MM.1S (cell line): ENCODE measurements around the gene NUP62.

Experiments
- DNase-seq: peaks from one replicate; pipeline ENCODE4 v3.0.0-alpha.2; 2015
- H2AFZ ChIP-seq: fragments of 300-600 bp; sonication (generic); 2 replicates; pipeline ENCODE4 v1.6.0; 2016; ENCODE audit warnings: antibody characterized with exemption, low read length
- H3F3A ChIP-seq: fragments of 300-600 bp; sonication (generic); 2 replicates; pipeline ENCODE4 v1.6.1; 2016; ENCODE audit warnings: mild to moderate bottlenecking, antibody characterized with exemption, low read length, moderate library complexity, mixed read lengths; ENCODE audit not compliant: insufficient read depth
- H3K27ac ChIP-seq: fragments of 300-600 bp; sonication (generic); 2 replicates; pipeline ENCODE4 v1.5.1; 2016; ENCODE audit warnings: mild to moderate bottlenecking, low read length
- H3K27me3 ChIP-seq: fragments of 300-600 bp; sonication (generic); replicated peaks from 2 replicates; pipeline ENCODE4 v1.6.0; 2016; ENCODE audit warnings: low read length; ENCODE audit not compliant: insufficient read depth
- H3K36me3 ChIP-seq: fragments of 300-600 bp; sonication (generic); replicated peaks from 2 replicates; pipeline ENCODE4 v1.6.1; 2016; ENCODE audit warnings: mild to moderate bottlenecking, low read length, mixed read lengths; ENCODE audit not compliant: insufficient read depth
- H3K4me1 ChIP-seq: fragments of 300-600 bp; sonication (generic); 2 replicates; pipeline ENCODE4 v1.6.1; 2016; ENCODE audit warnings: low read length, mixed read lengths
- H3K4me2 ChIP-seq: fragments of 300-600 bp; sonication (generic); 2 replicates; pipeline ENCODE4 v1.6.0; 2016; ENCODE audit warnings: low read depth, low read length
- H3K4me3 ChIP-seq: fragments of 300-600 bp; sonication (generic); 2 replicates; pipeline ENCODE4 v1.5.1; 2016; ENCODE audit warnings: low read length, mixed read lengths
- H3K79me2 ChIP-seq: fragments of 300-600 bp; sonication (generic); 2 replicates; pipeline ENCODE4 v1.6.1; 2016; ENCODE audit warnings: mixed run types, low read length, mixed read lengths
- H3K9ac ChIP-seq: fragments of 300-600 bp; sonication (generic); 2 replicates; pipeline ENCODE4 v1.6.1; 2016; ENCODE audit warnings: low read length, mixed read lengths
- H3K9me2 ChIP-seq: fragments of 300-600 bp; sonication (generic); replicated peaks from 2 replicates; pipeline ENCODE4 v1.6.1; 2016; ENCODE audit warnings: mild to moderate bottlenecking, low read length, mixed read lengths; ENCODE audit not compliant: insufficient read depth
- H3K9me3 ChIP-seq: fragments of 300-600 bp; sonication (generic); replicated peaks from 2 replicates; pipeline ENCODE4 v1.6.1; 2016; ENCODE audit warnings: mild to moderate bottlenecking, low read length, mixed read lengths; ENCODE audit not compliant: insufficient read depth
- H4K20me1 ChIP-seq: fragments of 300-600 bp; sonication (generic); 2 replicates; pipeline ENCODE4 v1.6.1; 2016; ENCODE audit warnings: mild to moderate bottlenecking, low read length, moderate library complexity, mixed read lengths; ENCODE audit not compliant: insufficient read depth
- EZH2 ChIP-seq: fragments of 300-600 bp; sonication (generic); optimal IDR thresholded peaks from 2 replicates; pipeline ENCODE3; 2017; ENCODE audit warnings: low read depth, mild to moderate bottlenecking, antibody characterized with exemption, low read length, mixed read lengths
- EZH2phosphoT487 ChIP-seq: fragments of 300-600 bp; sonication (generic); IDR thresholded peaks from 2 replicates; pipeline ENCODE4 v1.6.1; 2018; ENCODE audit warnings: antibody characterized with exemption, low read length
- TF ChIP-seq, protein P1 (sequence below): fragments of 300-600 bp; sonication (generic); IDR thresholded peaks from 2 replicates; pipeline ENCODE4 v1.5.1; 2016; ENCODE audit warnings: antibody characterized with exemption, low read length, mixed read lengths

The NUP62 gene

DNA sequence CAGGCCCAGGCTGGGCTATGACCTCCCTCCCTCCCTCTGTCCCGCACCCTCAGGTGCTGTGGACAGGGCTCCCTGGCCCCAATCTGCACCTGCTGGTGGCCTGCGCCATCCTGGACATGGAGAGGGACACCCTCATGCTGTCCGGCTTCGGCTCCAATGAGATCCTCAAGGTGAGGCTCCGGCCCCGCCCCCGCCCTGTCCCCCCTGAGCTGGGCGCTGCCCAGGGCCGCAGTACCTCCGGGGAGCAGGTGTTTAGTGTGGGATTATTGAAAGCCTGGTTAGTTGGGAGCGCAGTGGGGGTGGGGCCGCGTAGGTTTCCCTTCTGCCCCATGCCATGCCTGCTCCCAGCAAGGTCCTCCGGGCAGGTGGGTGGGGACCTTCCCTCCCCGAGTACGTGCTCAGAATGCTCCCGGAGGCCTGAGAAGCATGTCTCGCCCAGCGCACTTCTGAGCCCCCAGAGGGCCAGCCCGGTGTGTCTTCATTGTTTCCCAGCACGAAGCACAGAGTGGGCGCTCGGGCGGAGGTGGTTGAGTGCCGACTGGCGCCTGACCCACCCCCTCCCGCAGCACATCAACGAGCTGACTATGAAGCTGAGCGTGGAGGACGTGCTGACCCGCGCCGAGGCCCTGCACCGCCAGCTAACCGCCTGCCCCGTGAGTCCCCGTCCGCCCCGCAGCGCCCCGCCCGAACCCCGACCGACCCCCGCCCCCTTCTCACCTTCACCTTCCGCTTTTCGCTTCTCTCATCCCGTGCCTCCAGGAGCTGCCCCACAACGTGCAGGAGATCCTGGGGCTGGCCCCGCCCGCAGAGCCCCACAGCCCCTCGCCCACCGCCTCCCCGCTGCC lies 41.4 kb downstream of the NUP62 start:
- Histone ChIP-seq H3K9me2 (no peaks in the 10 kb centered on the region), H3K4me3 (no peak overlapping the region), H4K20me1 (no peaks in the 10 kb centered on the region), H3K4me1 (no peaks in the 10 kb centered on the region), H3K4me2 (no peak overlapping the region), H3K27me3 (peaks cover 5% of the 10 kb centered on the region; the same call in 1 of the 2 replicates), H3K27ac (no peak overlapping the region), H3F3A (no peaks in the 10 kb centered on the region), H2AFZ (no peak overlapping the region), H3K79me2 (no peaks in the 10 kb centered on the region), H3K36me3 (no peaks in the 10 kb centered on the region; the same call in 1 of the 2 replicates), H3K9me3 (no peaks in the 10 kb centered on the region), H3K9ac (no peak overlapping the region)
- DNase-seq, result no peak
- TF ChIP-seq, protein P1, sequence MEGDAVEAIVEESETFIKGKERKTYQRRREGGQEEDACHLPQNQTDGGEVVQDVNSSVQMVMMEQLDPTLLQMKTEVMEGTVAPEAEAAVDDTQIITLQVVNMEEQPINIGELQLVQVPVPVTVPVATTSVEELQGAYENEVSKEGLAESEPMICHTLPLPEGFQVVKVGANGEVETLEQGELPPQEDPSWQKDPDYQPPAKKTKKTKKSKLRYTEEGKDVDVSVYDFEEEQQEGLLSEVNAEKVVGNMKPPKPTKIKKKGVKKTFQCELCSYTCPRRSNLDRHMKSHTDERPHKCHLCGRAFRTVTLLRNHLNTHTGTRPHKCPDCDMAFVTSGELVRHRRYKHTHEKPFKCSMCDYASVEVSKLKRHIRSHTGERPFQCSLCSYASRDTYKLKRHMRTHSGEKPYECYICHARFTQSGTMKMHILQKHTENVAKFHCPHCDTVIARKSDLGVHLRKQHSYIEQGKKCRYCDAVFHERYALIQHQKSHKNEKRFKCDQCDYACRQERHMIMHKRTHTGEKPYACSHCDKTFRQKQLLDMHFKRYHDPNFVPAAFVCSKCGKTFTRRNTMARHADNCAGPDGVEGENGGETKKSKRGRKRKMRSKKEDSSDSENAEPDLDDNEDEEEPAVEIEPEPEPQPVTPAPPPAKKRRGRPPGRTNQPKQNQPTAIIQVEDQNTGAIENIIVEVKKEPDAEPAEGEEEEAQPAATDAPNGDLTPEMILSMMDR, result no peak
- TF ChIP-seq EZH2 (no peak), EZH2phosphoT487 (no peak)

DNA sequence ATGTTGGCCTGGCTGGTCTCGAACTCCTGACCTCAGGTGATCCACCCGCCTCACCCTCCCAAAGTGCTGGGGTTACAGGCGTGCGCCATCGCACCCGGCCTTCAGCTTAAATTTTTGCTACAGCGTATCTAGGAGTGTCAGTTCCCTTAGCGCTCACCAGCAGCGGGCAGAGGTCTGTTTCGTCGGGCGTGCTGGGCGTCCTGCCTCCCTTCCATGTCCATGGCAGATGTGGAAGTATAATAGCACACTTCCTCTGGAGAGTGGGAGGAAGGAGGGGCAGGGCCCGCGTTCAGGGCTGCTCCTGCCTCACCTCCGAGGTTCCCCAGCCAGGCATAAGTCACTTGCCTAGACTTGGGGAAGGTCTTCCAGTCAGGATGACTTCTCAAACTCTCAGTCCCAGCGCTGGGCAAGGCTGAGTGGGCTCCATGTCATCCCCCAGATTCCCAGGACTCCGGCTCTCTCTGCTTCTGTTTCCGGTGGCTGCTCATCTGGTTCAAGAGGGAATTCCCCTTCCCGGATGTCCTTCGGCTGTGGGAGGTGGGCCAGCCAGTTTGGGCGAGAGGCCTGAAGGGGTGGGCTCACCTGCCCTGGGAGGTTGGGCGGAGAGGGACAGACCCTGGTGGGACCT lies 42.2 kb downstream of the NUP62 start:
- no peak for TF ChIP-seq EZH2
- TF ChIP-seq, protein P1, result no peak
- no peak for TF ChIP-seq EZH2phosphoT487
- H3K79me2 ChIP-seq, result no peaks in the 10 kb centered on the region
- H3K4me2 ChIP-seq, result no peak overlapping the region
- no peaks in the 10 kb centered on the region for H3K9me3 ChIP-seq
- H3K4me1 ChIP-seq, result no peaks in the 10 kb centered on the region
- H4K20me1 ChIP-seq, result no peaks in the 10 kb centered on the region
- no peaks in the 10 kb centered on the region for H3K9me2 ChIP-seq
- DNase-seq, result no peak
- H3K4me3 ChIP-seq, result no peak overlapping the region
- no peaks in the 10 kb centered on the region for H3F3A ChIP-seq
- no peak overlapping the region for H3K9ac ChIP-seq
- peaks cover 5% of the 10 kb centered on the region; the same call in 1 of the 2 replicates for H3K27me3 ChIP-seq
- no peaks in the 10 kb centered on the region; the same call in 1 of the 2 replicates for H3K36me3 ChIP-seq
- H2AFZ ChIP-seq, result no peak overlapping the region
- H3K27ac ChIP-seq, result no peak overlapping the region

DNA sequence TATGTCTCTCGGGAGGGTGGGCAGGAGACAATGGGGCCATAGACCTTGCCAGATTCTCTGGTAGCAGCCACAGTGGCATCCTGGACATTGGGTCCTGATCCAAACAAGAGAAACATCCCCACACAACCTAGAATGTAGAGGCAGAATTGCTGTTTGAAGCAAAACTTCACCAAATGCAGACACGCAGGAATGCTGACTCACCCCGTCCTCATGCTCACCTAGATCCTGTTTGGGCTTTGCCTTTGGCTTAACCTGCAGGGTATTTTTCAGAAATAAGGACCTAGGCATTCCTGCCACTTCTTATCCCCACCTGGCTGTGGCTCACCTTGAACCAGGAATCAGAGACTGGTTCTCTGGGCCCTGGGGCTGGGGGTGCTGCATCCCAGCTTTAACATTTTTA lies 44.5 kb downstream of the NUP62 start:
- TF ChIP-seq, protein P1, result no peak
- no peak for TF ChIP-seq EZH2phosphoT487
- no peak for TF ChIP-seq EZH2
- no peak overlapping the region for H2AFZ ChIP-seq
- no peaks in the 10 kb centered on the region for H4K20me1 ChIP-seq
- H3K4me2 ChIP-seq, result no peak overlapping the region
- H3K9ac ChIP-seq, result no peak overlapping the region
- no peaks in the 10 kb centered on the region for H3K4me1 ChIP-seq
- DNase-seq, result no peak
- H3K27ac ChIP-seq, result no peak overlapping the region
- no peaks in the 10 kb centered on the region for H3K79me2 ChIP-seq
- H3K27me3 ChIP-seq, result no peaks in the 10 kb centered on the region
- no peak overlapping the region for H3K4me3 ChIP-seq
- H3K9me3 ChIP-seq, result no peaks in the 10 kb centered on the region
- H3K9me2 ChIP-seq, result no peaks in the 10 kb centered on the region
- no peaks in the 10 kb centered on the region for H3F3A ChIP-seq
- no peaks in the 10 kb centered on the region; the same call in 1 of the 2 replicates for H3K36me3 ChIP-seq
